T-helper 2 cell treated with Interferon-gamma antibody and Interleukin-4, amounts not matched to agents 5 μg/mL and 100 μg/mL, for 36 hours (primary cell): ENCODE measurements around the gene PCYOX1L.
A peak's percentile ranks its signal among the peaks of the same experiment; 100 is the strongest.

ENCODE experiments used
- DNase-seq: peaks from one replicate; pipeline ENCODE4 v3.0.0; 2021; ENCODE audit warnings: low spot score
- H3K27ac Mint-ChIP-seq: one replicate; pipeline ENCODE4 v1.8.0; 2021; ENCODE audit warnings: mild to moderate bottlenecking, mixed read lengths
- H3K27me3 Mint-ChIP-seq: one replicate; pipeline ENCODE4 v1.8.0; 2021; ENCODE audit warnings: low read depth, mixed read lengths
- H3K36me3 Mint-ChIP-seq: one replicate; pipeline ENCODE4 v1.8.0; 2021; ENCODE audit warnings: low read depth, mixed read lengths
- H3K4me1 Mint-ChIP-seq: one replicate; pipeline ENCODE4 v1.8.0; 2021; ENCODE audit warnings: low read depth, mixed read lengths
- H3K4me3 Mint-ChIP-seq: one replicate; pipeline ENCODE4 v1.8.0; 2022; ENCODE audit warnings: mild to moderate bottlenecking, moderate library complexity, mixed read lengths
- H3K9me3 Mint-ChIP-seq: one replicate; pipeline ENCODE4 v1.8.0; 2021; ENCODE audit warnings: mixed read lengths

PCYOX1L gene

GRCh38 chr5:149367249-149367971 is 9.6 kb downstream of the PCYOX1L start:
- no peaks in the 10 kb centered on the region for H3K27me3 Mint-ChIP-seq
- peaks cover 14% of the 10 kb centered on the region for H3K36me3 Mint-ChIP-seq
- DNase-seq: peak; percentile 23
- peak overlapping the region; percentile 16 for H3K27ac Mint-ChIP-seq
- no peak overlapping the region for H3K4me3 Mint-ChIP-seq
- no peaks in the 10 kb centered on the region for H3K9me3 Mint-ChIP-seq
- peaks cover 6% of the 10 kb centered on the region for H3K4me1 Mint-ChIP-seq

DNA sequence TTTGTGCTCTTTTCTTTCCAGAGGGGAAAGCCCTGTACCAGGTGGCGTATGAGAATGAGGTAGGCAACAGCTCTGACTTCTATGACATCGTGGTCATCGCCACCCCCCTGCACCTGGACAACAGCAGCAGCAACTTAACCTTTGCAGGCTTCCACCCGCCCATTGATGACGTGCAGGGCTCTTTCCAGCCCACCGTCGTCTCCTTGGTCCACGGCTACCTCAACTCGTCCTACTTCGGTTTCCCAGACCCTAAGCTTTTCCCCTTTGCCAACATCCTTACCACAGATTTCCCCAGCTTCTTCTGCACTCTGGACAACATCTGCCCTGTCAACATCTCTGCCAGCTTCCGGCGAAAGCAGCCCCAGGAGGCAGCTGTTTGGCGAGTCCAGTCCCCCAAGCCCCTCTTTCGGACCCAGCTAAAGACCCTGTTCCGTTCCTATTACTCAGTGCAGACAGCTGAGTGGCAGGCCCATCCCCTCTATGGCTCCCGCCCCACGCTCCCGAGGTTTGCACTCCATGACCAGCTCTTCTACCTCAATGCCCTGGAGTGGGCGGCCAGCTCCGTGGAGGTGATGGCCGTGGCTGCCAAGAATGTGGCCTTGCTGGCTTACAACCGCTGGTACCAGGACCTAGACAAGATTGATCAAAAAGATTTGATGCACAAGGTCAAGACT is 10.3 kb downstream of the PCYOX1L start:
- Mint-ChIP-seq H3K36me3 (peaks cover 14% of the 10 kb centered on the region), H3K27me3 (no peaks in the 10 kb centered on the region), H3K27ac (peak overlapping the region; percentile 23), H3K4me1 (peaks cover 6% of the 10 kb centered on the region), H3K9me3 (no peaks in the 10 kb centered on the region), H3K4me3 (no peak overlapping the region)
- no peak for DNase-seq

GRCh38 chr5:149370878-149371277 is 13.0 kb downstream of the PCYOX1L start:
- Mint-ChIP-seq H3K4me1 (peaks cover 6% of the 10 kb centered on the region), H3K4me3 (no peak overlapping the region)

GRCh38 chr5:149371296-149371962 is 13.6 kb downstream of the PCYOX1L start:
- Mint-ChIP-seq H3K4me3 (no peak overlapping the region), H3K9me3 (no peaks in the 10 kb centered on the region), H3K27me3 (no peaks in the 10 kb centered on the region), H3K36me3 (peaks cover 7% of the 10 kb centered on the region), H3K4me1 (peaks cover 6% of the 10 kb centered on the region), H3K27ac (no peak overlapping the region)
- peak; percentile 38 for DNase-seq

More at GRCh38 chr5:149370878-149371277, 13.0 kb downstream of the PCYOX1L start:
- Mint-ChIP-seq H3K27me3 (no peaks in the 10 kb centered on the region), H3K27ac (no peak overlapping the region), H3K36me3 (peaks cover 10% of the 10 kb centered on the region), H3K9me3 (no peaks in the 10 kb centered on the region)
- DNase-seq: no peak

DNA sequence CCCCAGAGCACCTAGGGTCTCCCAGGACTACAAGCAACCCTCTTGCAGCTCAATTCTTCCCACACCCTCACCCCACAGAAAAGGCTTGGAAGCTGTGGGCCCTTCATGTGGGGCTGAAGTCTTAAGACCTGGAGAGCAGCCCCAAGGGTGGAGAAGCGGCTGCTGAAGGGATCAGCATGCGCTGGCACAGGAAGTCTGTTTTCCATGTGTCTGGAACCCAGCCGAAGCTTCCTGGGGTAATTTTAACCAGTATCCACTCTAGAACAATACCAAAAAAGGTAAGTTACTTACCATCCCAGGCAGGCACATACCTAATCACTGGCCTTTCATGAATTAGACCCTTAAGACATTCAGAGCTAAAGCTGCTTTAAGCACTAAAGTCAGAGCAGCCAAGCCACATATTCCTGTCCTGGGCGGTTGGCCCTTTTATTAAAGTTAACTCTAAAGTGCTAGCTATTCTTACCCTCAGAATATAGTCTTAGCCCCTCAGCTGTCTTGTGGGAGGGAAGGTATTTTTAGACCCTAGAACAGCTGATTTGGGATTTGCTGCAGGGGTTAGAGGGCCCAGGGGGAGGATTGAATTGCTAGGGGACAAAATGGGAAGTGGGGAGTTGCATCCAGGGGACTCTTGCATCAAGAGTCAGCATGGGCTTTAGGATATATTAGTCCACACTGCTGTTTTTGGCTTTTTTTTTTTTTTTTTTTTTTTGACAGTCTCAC is 14.4 kb downstream of the PCYOX1L start:
- peaks cover 2% of the 10 kb centered on the region for H3K4me1 Mint-ChIP-seq
- no peak for DNase-seq
- H3K9me3 Mint-ChIP-seq: no peaks in the 10 kb centered on the region

GRCh38 chr5:149372932-149373331 is 15.1 kb downstream of the PCYOX1L start:
- Mint-ChIP-seq H3K9me3 (no peaks in the 10 kb centered on the region), H3K36me3 (peaks cover 6% of the 10 kb centered on the region), H3K4me3 (no peak overlapping the region), H3K27ac (no peak overlapping the region), H3K4me1 (no peaks in the 10 kb centered on the region), H3K27me3 (no peaks in the 10 kb centered on the region)
- DNase-seq: no peak

More for the DNA sequence above, 14.4 kb downstream of the PCYOX1L start:
- Mint-ChIP-seq H3K36me3 (peaks cover 7% of the 10 kb centered on the region), H3K27ac (no peak overlapping the region), H3K4me3 (no peak overlapping the region), H3K27me3 (no peaks in the 10 kb centered on the region)

DNA sequence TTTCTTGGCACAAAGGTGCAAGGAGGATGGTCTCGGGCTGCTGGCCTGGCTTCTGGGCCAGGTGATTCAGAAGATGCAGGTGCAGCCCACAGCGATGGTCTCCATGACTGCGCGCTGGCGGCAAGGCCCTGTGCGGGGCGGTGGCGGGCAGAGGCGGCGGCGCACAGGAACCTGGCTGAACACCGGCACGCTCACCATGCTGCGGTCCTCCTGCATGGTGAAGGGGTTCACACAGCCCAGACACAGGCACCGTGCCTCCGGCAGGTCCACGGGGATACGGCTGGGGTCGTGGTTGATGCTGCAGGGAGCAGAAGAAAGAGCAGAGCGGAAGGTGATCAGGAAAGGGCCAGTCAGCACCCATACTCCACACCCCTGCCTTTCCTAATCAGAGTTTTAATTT is 16.5 kb downstream of the PCYOX1L start:
- no peaks in the 10 kb centered on the region for H3K9me3 Mint-ChIP-seq
- no peak for DNase-seq
- no peak overlapping the region for H3K27ac Mint-ChIP-seq

GRCh38 chr5:149374801-149375200 is 17.0 kb downstream of the PCYOX1L start:
- no peak for DNase-seq
- Mint-ChIP-seq H3K9me3 (no peaks in the 10 kb centered on the region), H3K4me3 (no peak overlapping the region), H3K4me1 (no peaks in the 10 kb centered on the region), H3K27me3 (no peaks in the 10 kb centered on the region), H3K36me3 (no peaks in the 10 kb centered on the region), H3K27ac (no peak overlapping the region)

More for the DNA sequence above, 16.5 kb downstream of the PCYOX1L start:
- H3K4me1 Mint-ChIP-seq: no peaks in the 10 kb centered on the region
- no peaks in the 10 kb centered on the region for H3K36me3 Mint-ChIP-seq
- H3K27me3 Mint-ChIP-seq: no peaks in the 10 kb centered on the region
- H3K4me3 Mint-ChIP-seq: no peak overlapping the region

- H3K27ac Mint-ChIP-seq: no peak overlapping the region
- H3K27me3 Mint-ChIP-seq: no peaks in the 10 kb centered on the region
- no peaks in the 10 kb centered on the region for H3K4me1 Mint-ChIP-seq
- no peaks in the 10 kb centered on the region for H3K9me3 Mint-ChIP-seq
- H3K4me3 Mint-ChIP-seq: no peak overlapping the region
- DNase-seq: no peak
- H3K36me3 Mint-ChIP-seq: no peaks in the 10 kb centered on the region
These were observed 17.6 kb downstream of the PCYOX1L start for GRCh38 chr5:149375434-149375833.

- no peaks in the 10 kb centered on the region for H3K9me3 Mint-ChIP-seq
- H3K4me1 Mint-ChIP-seq: no peaks in the 10 kb centered on the region
- no peak overlapping the region for H3K4me3 Mint-ChIP-seq
- H3K27me3 Mint-ChIP-seq: no peaks in the 10 kb centered on the region
- H3K27ac Mint-ChIP-seq: no peak overlapping the region
- DNase-seq: no peak
- no peaks in the 10 kb centered on the region for H3K36me3 Mint-ChIP-seq
These were observed 18.3 kb downstream of the PCYOX1L start for GRCh38 chr5:149376104-149376503.

- Mint-ChIP-seq H3K4me1 (no peaks in the 10 kb centered on the region), H3K27ac (no peak overlapping the region), H3K36me3 (no peaks in the 10 kb centered on the region)
These were observed 19.0 kb downstream of the PCYOX1L start for GRCh38 chr5:149376711-149377447.

GRCh38 chr5:149378241-149378820 is 20.5 kb downstream of the PCYOX1L start:
- H3K4me1 Mint-ChIP-seq: no peaks in the 10 kb centered on the region
- H3K27ac Mint-ChIP-seq: peak overlapping the region; percentile 31
- no peaks in the 10 kb centered on the region for H3K27me3 Mint-ChIP-seq
- H3K36me3 Mint-ChIP-seq: no peaks in the 10 kb centered on the region
- no peaks in the 10 kb centered on the region for H3K9me3 Mint-ChIP-seq
- no peak overlapping the region for H3K4me3 Mint-ChIP-seq
- no peak for DNase-seq

More at GRCh38 chr5:149376711-149377447, 19.0 kb downstream of the PCYOX1L start:
- no peak for DNase-seq
- H3K4me3 Mint-ChIP-seq: no peak overlapping the region
- H3K27me3 Mint-ChIP-seq: no peaks in the 10 kb centered on the region
- no peaks in the 10 kb centered on the region for H3K9me3 Mint-ChIP-seq

- Mint-ChIP-seq H3K27me3 (no peaks in the 10 kb centered on the region), H3K4me3 (no peak within 1 kb of the TSS), H3K9me3 (no peaks in the 10 kb centered on the region), H3K4me1 (no peaks in the 10 kb centered on the region), H3K27ac (peak within 1 kb of the TSS; percentile 31), H3K36me3 (no peaks in the 10 kb centered on the region)
- no peak for DNase-seq
These were observed 21.4 kb downstream of the PCYOX1L start, which contains the start of gene IL17B for GRCh38 chr5:149379177-149379761. Gene IL17B (minus strand): TSS chr5:149379292. CDS start chr5:149379225, 67 bp downstream.
